AG10803 (cell line): Measurements from ENCODE around the gene GPR4.

Source experiments
- DNase-seq: peaks from one replicate; pipeline ENCODE4 v3.0.0; 2010; ENCODE audit warnings: low read depth
- H3K4me3 ChIP-seq: 2 replicates; pipeline ENCODE4 v1.5.1; 2011; ENCODE audit warnings: mild to moderate bottlenecking, low read length, control low read depth
- CTCF ChIP-seq: conservative IDR thresholded peaks from 2 replicates; pipeline ENCODE4 v1.5.1; 2011; ENCODE audit warnings: mild to moderate bottlenecking, low read length, control low read depth, inconsistent platforms

GPR4 gene

GRCh38 chr19:45560686-45561085, 41.3 kb downstream of the GPR4 start:
- DNase-seq: no peak
- H3K4me3 ChIP-seq: no peak overlapping the region
- TF ChIP-seq CTCF: no peak

- no peak for TF ChIP-seq CTCF
- DNase-seq: no peak
- H3K4me3 ChIP-seq: no peak overlapping the region
Measured at GRCh38 chr19:45560038-45560437, 42.0 kb downstream of the GPR4 start.

- peak; percentile 63 for TF ChIP-seq CTCF
- no peak for DNase-seq
- H3K4me3 ChIP-seq: no peak overlapping the region
Measured at GRCh38 chr19:45558399-45558878, 43.6 kb downstream of the GPR4 start.

- DNase-seq: no peak
- no peak for TF ChIP-seq CTCF
- no peak overlapping the region for H3K4me3 ChIP-seq
Measured at GRCh38 chr19:45556835-45557234, 45.2 kb downstream of the GPR4 start.

- no peak for TF ChIP-seq CTCF
- no peak for DNase-seq
- no peak overlapping the region for H3K4me3 ChIP-seq
Measured at GRCh38 chr19:45554481-45554880, 47.5 kb downstream of the GPR4 start.

- H3K4me3 ChIP-seq: no peak overlapping the region
- TF ChIP-seq CTCF: no peak
- no peak for DNase-seq
Measured at GRCh38 chr19:45553464-45553863, 48.5 kb downstream of the GPR4 start.

GRCh38 chr19:45547965-45548609, 53.9 kb downstream of the GPR4 start:
- peak; percentile 31 for DNase-seq
- H3K4me3 ChIP-seq: no peak overlapping the region
- no peak for TF ChIP-seq CTCF
